HepG2 (cell line): Measurements from ENCODE around the gene AGBL2. TPM values are rescaled to one million over a fixed set of nuclear protein-coding genes. Genes with fewer than 3 reads are reported as not detected.

Source experiments
- ATAC-seq: fragments of 200-7000 bp; cut with Tn5 transposase; 3 replicates; pipeline ENCODE4 v1.9.1; 2020; ENCODE audit warnings: mild to moderate bottlenecking, moderate library complexity
- BruUV-seq: library from RNA; stranded (reverse); fragments of 400-500 nt; replicated peaks from 2 replicates; lab custom pipeline; 2021; lab: Mats Ljungman, UMichigan
- CTCF ChIA-PET: fragments of 300-600 bp; formaldehyde crosslinking; extraction: SDS; loops from one replicate; lab custom pipeline; 2021; ENCODE audit warnings: low total read pairs, inconsistent platforms, low intra/inter-chr PET ratio; lab: Yijun Ruan, JAX
- POLR2A ChIA-PET: fragments of 350-600 bp; sonication (Branson Sonifier 250); formaldehyde crosslinking; loops from one replicate; lab custom pipeline; 2020; ENCODE audit warnings: antibody characterized with exemption, inconsistent platforms; lab: Yijun Ruan, JAX
- DNase-seq: peaks from one replicate; pipeline ENCODE4 v3.0.0-alpha.2; 2015; ENCODE audit warnings: low spot score
- FAIRE-seq: peaks from 3 replicates; lab custom pipeline; 2011; peaks lifted over from hg19 to GRCh38; lab: Jason Lieb, UNC
- H2AFZ ChIP-seq: one replicate; pipeline ENCODE4 v1.6.1; 2011; ENCODE audit warnings: low read length, inconsistent platforms
- H3K27ac ChIP-seq: fragments of 300-600 bp; 3 replicates; pipeline ENCODE4 v1.8.0; 2011; ENCODE audit warnings: mixed run types, mild to moderate bottlenecking, mixed read lengths, low read length, inconsistent platforms; ENCODE audit not compliant: insufficient read depth; ENCODE audit errors: extremely low read length
- H3K27me3 ChIP-seq, 2 experiments: fragments of 200-600 bp in 1 of 2; 2 replicates in 1 of 2; 3 replicates in 1 of 2; pipeline versions ENCODE4 v1.6.0 to v1.8.0; 2011; ENCODE audit warnings: low read length in 2 of 2, mild to moderate bottlenecking in 2 of 2, moderate library complexity in 2 of 2, inconsistent platforms in 1 of 2; ENCODE audit not compliant: insufficient read depth in 2 of 2, control insufficient read depth in 1 of 2
- H3K36me3 ChIP-seq, 2 experiments: fragments of 200-600 bp in 1 of 2; replicated peaks in 1 of 2; 2 replicates in 1 of 2; 3 replicates in 1 of 2; pipeline versions ENCODE4 v1.5.1 to v1.8.0; 2011; ENCODE audit warnings: low read length in 2 of 2, inconsistent platforms in 1 of 2; ENCODE audit not compliant: insufficient read depth in 2 of 2, control insufficient read depth in 1 of 2
- H3K4me1 ChIP-seq: 2 replicates; pipeline ENCODE4 v1.5.1; 2012; ENCODE audit warnings: low read length, inconsistent platforms; ENCODE audit not compliant: insufficient read depth
- H3K4me2 ChIP-seq: 2 replicates; pipeline ENCODE4 v1.6.0; 2011; ENCODE audit warnings: low read depth, low read length, inconsistent platforms
- H3K4me3 ChIP-seq, 3 experiments: fragments of 200-600 bp in 1 of 3; sonication (generic), shearing (Covaris generic) in 1 of 3; replicated peaks in 1 of 3; 2 replicates each; pipeline ENCODE4 v1.5.1; 2011 to 2016; ENCODE audit warnings: low read length in 3 of 3, inconsistent platforms in 2 of 3, low read depth in 2 of 3, mild to moderate bottlenecking in 2 of 3, control low read depth in 1 of 3, mixed read lengths in 1 of 3; ENCODE audit not compliant: insufficient read depth in 1 of 3
- H3K79me2 ChIP-seq: one replicate; pipeline ENCODE4 v1.6.1; 2011; ENCODE audit warnings: low read length, inconsistent platforms; ENCODE audit not compliant: insufficient read depth
- H3K9ac ChIP-seq: 2 replicates; pipeline ENCODE4 v1.6.0; 2011; ENCODE audit warnings: mild to moderate bottlenecking, low read depth, low read length, inconsistent platforms; ENCODE audit not compliant: insufficient read depth
- H3K9me3 ChIP-seq: 2 replicates; pipeline ENCODE4 v1.5.1; 2012; ENCODE audit warnings: mild to moderate bottlenecking, low read length
- H4K20me1 ChIP-seq: 2 replicates; pipeline ENCODE4 v1.6.0; 2011; ENCODE audit warnings: inconsistent platforms, mild to moderate bottlenecking, low read length, moderate library complexity; ENCODE audit not compliant: insufficient read depth
- ARNT2 ChIP-seq: sonication (generic); formaldehyde crosslinking; IDR thresholded peaks from 2 replicates; pipeline ENCODE4 v1.8.0; 2022; ENCODE audit warnings: mild to moderate bottlenecking, low read depth, missing genetic modification reagents, moderate library complexity
- ATF6 ChIP-seq: sonication (generic); formaldehyde crosslinking; conservative IDR thresholded peaks from 2 replicates; pipeline ENCODE4 v1.4.0; 2020; ENCODE audit warnings: missing genetic modification reagents
- MEIS1 ChIP-seq: sonication (generic); formaldehyde crosslinking; IDR thresholded peaks from 2 replicates; pipeline ENCODE4 v1.9.0; 2021; ENCODE audit warnings: mild to moderate bottlenecking, missing genetic modification reagents, moderate library complexity, borderline replicate concordance
- MXD4 ChIP-seq: IDR thresholded peaks from 2 replicates; pipeline ENCODE4 v1.6.1; 2016; ENCODE audit warnings: mild to moderate bottlenecking, missing biosample characterization, missing genetic modification reagents
- POLR2AphosphoS5 ChIP-seq: IDR thresholded peaks from 2 replicates; pipeline ENCODE4 v1.6.1; 2012; ENCODE audit warnings: low read depth, low read length
- TBX3 ChIP-seq: fragments of 450-650 bp; IDR thresholded peaks from 2 replicates; pipeline ENCODE4 v1.6.1; 2017; ENCODE audit warnings: antibody characterized with exemption, mild to moderate bottlenecking, inconsistent platforms, borderline replicate concordance
- ZFP37 ChIP-seq: sonication (generic); formaldehyde crosslinking; IDR thresholded peaks from 2 replicates; pipeline ENCODE4 v1.4.0; 2020; ENCODE audit warnings: missing genetic modification reagents, borderline replicate concordance
- ZNF124 ChIP-seq: sonication (generic); formaldehyde crosslinking; IDR thresholded peaks from 2 replicates; pipeline ENCODE4 v1.4.0; 2020; ENCODE audit warnings: missing genetic modification reagents
- ZNF776 ChIP-seq: sonication (generic); formaldehyde crosslinking; IDR thresholded peaks from 2 replicates; pipeline ENCODE4 v1.4.0; 2020; ENCODE audit warnings: mild to moderate bottlenecking, missing genetic modification reagents
- WGBS: methylation state at CpG from one replicate; pipeline ENCODE4 v1.1.6; 2017; ENCODE audit warnings: low lambda C conversion rate; 5-methylcytosine and 5-hydroxymethylcytosine counted together
- in situ Hi-C: cut with HindIII; loops from 2 replicates; pipeline ENCODE4 v1.10.0; 2017; ENCODE audit warnings: low pct_unique_long_range_greater_than_20kb; ENCODE audit not compliant: extremely low pct_ligation_motif_present
- intact Hi-C: fragments of 100-400 bp; cut with micrococcal nuclease; formaldehyde crosslinking; loops from one replicate; pipeline ENCODE4 v1.10.0; 2022; ENCODE audit not compliant: unreplicated experiment
- polyA plus RNA-seq, 8 experiments: library from polyadenylated mRNA; depleted of rRNA in 3 of 8; stranded (reverse) in 7 of 8; unstranded in 1 of 8; fragments of >200 nt; fragmentation: Illumina TruSeq in 4 of 8; extraction: Trizol in 4 of 8; gene quantifications; 2 replicates each; pipeline versions ENCODE4 v1.2.1 to v1.2.3, GENCODE V29; 2011 to 2016; ENCODE audit warnings: low read depth in 4 of 8, missing spikeins in 1 of 8, mixed read lengths in 1 of 8; ENCODE audit not compliant: insufficient read depth in 1 of 8
- total RNA-seq, 5 experiments: library from RNA; depleted of rRNA; stranded (reverse); fragments of >200 nt; fragmentation: Illumina TruSeq; extraction: Trizol; gene quantifications; 2 replicates each; pipeline ENCODE4 v1.2.3, GENCODE V29; 2016; ENCODE audit warnings: low read depth in 1 of 5
- TF ChIP-seq, protein P1 (sequence below): sonication (generic); formaldehyde crosslinking; IDR thresholded peaks from 2 replicates; pipeline ENCODE4 v1.9.0; 2021; ENCODE audit warnings: mild to moderate bottlenecking, missing genetic modification reagents
- TF ChIP-seq, protein P2 (sequence below): sonication (generic); formaldehyde crosslinking; IDR thresholded peaks from 2 replicates; pipeline ENCODE4 v1.4.0; 2020; ENCODE audit warnings: mild to moderate bottlenecking, missing genetic modification reagents

AGBL2 gene
- total and polyA plus RNA-seq, 2 of the 13 experiments (the other 11 are each of a cell fraction or from before 2014, with no cell fraction given), result 1.6 to 5.7 TPM

DNA sequence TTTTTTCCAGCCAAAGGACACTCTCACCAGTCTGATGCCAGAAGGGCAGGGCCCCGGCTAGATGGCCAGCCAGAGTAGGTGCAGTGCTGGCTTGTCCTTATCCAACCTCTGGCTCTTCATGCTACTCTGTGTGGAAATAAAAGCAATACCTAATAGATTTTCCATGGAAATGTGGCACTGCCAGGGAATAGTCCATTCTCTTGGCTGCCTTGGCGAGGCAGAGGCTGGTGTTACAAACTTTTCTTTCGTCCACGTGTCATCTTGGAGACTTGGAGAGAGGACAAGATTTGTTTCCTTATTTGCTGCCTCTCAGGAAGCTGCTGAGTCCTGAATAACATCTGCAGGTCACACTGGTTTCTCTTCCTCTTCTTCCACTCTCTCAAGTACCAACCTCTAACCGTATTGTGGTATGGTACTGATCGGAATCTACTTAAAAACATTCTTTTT, 103.8 kb downstream of the AGBL2 start:
- WGBS, result 89% methylated on average over 6 of the region's 6 CpGs
- intact Hi-C loops, result loop anchor here (5.0 kb wide), 1 partner anchor 254 kb away; no protein-coding TSS in a partner anchor

More for the DNA sequence above, 103.8 kb downstream of the AGBL2 start:
- Histone ChIP-seq H3K36me3 (no peaks in the 10 kb centered on the region), H3K4me1 (no peaks in the 10 kb centered on the region), H3K27ac (no peak overlapping the region), H3K4me3 (no peak overlapping the region), H3K79me2 (no peaks in the 10 kb centered on the region), H4K20me1 (no peaks in the 10 kb centered on the region), H2AFZ (no peak overlapping the region), H3K4me2 (no peak overlapping the region), H3K9me3 (no peaks in the 10 kb centered on the region), H3K9ac (no peak overlapping the region), H3K27me3 (no peaks in the 10 kb centered on the region)
- no peak for FAIRE-seq
- in situ Hi-C loops, result no loop called here
- TF ChIP-seq, protein P1, sequence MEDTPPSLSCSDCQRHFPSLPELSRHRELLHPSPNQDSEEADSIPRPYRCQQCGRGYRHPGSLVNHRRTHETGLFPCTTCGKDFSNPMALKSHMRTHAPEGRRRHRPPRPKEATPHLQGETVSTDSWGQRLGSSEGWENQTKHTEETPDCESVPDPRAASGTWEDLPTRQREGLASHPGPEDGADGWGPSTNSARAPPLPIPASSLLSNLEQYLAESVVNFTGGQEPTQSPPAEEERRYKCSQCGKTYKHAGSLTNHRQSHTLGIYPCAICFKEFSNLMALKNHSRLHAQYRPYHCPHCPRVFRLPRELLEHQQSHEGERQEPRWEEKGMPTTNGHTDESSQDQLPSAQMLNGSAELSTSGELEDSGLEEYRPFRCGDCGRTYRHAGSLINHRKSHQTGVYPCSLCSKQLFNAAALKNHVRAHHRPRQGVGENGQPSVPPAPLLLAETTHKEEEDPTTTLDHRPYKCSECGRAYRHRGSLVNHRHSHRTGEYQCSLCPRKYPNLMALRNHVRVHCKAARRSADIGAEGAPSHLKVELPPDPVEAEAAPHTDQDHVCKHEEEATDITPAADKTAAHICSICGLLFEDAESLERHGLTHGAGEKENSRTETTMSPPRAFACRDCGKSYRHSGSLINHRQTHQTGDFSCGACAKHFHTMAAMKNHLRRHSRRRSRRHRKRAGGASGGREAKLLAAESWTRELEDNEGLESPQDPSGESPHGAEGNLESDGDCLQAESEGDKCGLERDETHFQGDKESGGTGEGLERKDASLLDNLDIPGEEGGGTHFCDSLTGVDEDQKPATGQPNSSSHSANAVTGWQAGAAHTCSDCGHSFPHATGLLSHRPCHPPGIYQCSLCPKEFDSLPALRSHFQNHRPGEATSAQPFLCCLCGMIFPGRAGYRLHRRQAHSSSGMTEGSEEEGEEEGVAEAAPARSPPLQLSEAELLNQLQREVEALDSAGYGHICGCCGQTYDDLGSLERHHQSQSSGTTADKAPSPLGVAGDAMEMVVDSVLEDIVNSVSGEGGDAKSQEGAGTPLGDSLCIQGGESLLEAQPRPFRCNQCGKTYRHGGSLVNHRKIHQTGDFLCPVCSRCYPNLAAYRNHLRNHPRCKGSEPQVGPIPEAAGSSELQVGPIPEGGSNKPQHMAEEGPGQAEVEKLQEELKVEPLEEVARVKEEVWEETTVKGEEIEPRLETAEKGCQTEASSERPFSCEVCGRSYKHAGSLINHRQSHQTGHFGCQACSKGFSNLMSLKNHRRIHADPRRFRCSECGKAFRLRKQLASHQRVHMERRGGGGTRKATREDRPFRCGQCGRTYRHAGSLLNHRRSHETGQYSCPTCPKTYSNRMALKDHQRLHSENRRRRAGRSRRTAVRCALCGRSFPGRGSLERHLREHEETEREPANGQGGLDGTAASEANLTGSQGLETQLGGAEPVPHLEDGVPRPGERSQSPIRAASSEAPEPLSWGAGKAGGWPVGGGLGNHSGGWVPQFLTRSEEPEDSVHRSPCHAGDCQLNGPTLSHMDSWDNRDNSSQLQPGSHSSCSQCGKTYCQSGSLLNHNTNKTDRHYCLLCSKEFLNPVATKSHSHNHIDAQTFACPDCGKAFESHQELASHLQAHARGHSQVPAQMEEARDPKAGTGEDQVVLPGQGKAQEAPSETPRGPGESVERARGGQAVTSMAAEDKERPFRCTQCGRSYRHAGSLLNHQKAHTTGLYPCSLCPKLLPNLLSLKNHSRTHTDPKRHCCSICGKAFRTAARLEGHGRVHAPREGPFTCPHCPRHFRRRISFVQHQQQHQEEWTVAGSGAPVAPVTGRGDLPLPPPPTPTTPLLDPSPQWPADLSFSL (CRISPR knock-in tag), result no peak
- TF ChIP-seq, protein P2, sequence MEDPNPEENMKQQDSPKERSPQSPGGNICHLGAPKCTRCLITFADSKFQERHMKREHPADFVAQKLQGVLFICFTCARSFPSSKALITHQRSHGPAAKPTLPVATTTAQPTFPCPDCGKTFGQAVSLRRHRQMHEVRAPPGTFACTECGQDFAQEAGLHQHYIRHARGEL, result no peak
- TF ChIP-seq ATF6 (CRISPR knock-in tag) (no peak), MXD4 (CRISPR knock-in tag) (no peak), TBX3 (no peak), POLR2AphosphoS5 (no peak), ZFP37 (no peak), ZNF776 (CRISPR knock-in tag) (no peak), ZNF124 (no peak), ARNT2 (CRISPR knock-in tag) (no peak), MEIS1 (CRISPR knock-in tag) (no peak)
- DNase-seq, result no peak
- ChIA-PET POLR2A (no interaction called here), CTCF (no interaction called here)
- BruUV-seq, result no TSS peak
- ATAC-seq, result peak; percentile 19
